HepG2 (cell line): ENCODE measurements around the gene ZCCHC7. TPM values are rescaled to one million over a fixed set of nuclear protein-coding genes. Genes with fewer than 3 reads are reported as not detected.

Source experiments
- NFKB2 ChIP-seq: sonication (generic); formaldehyde crosslinking; IDR thresholded peaks from 2 replicates; pipeline ENCODE4 v1.4.0; 2020; ENCODE audit warnings: missing genetic modification reagents, borderline replicate concordance
- RERE ChIP-seq: IDR thresholded peaks from 2 replicates; pipeline ENCODE4 v1.6.1; 2016; ENCODE audit warnings: low read depth, missing genetic modification reagents, missing compliant biosample characterization
- ZFP91 ChIP-seq: sonication (generic); formaldehyde crosslinking; IDR thresholded peaks from 2 replicates; pipeline ENCODE4 v1.9.0; 2022; ENCODE audit warnings: missing genetic modification reagents, mild to moderate bottlenecking, borderline replicate concordance
- ZNF276 ChIP-seq: sonication (generic); formaldehyde crosslinking; IDR thresholded peaks from 2 replicates; pipeline ENCODE4 v1.4.0; 2020; ENCODE audit warnings: mild to moderate bottlenecking, low read depth, missing genetic modification reagents
- ZNF556 ChIP-seq: sonication (generic); formaldehyde crosslinking; IDR thresholded peaks from 2 replicates; pipeline ENCODE4 v1.4.0; 2020; ENCODE audit warnings: mild to moderate bottlenecking, missing genetic modification reagents, borderline replicate concordance
- ZNF580 ChIP-seq: IDR thresholded peaks from 2 replicates; pipeline ENCODE4 v1.6.1; 2016; ENCODE audit warnings: low read depth, borderline replicate concordance
- ZNF678 ChIP-seq: sonication (generic); formaldehyde crosslinking; IDR thresholded peaks from 2 replicates; pipeline ENCODE4 v1.4.0; 2020; ENCODE audit warnings: mild to moderate bottlenecking, missing genetic modification reagents
- ZSCAN21 ChIP-seq: sonication (generic); formaldehyde crosslinking; IDR thresholded peaks from 2 replicates; pipeline ENCODE4 v1.8.0; 2022; ENCODE audit warnings: mild to moderate bottlenecking, missing genetic modification reagents, moderate library complexity, borderline replicate concordance
- ZZZ3 ChIP-seq: sonication (generic); formaldehyde crosslinking; IDR thresholded peaks from 2 replicates; pipeline ENCODE4 v1.4.0; 2020; ENCODE audit warnings: missing genetic modification reagents, mild to moderate bottlenecking, borderline replicate concordance
- polyA plus RNA-seq, 8 experiments: library from polyadenylated mRNA; depleted of rRNA in 3 of 8; stranded (reverse) in 7 of 8; unstranded in 1 of 8; fragments of >200 nt; fragmentation: Illumina TruSeq in 4 of 8; extraction: Trizol in 4 of 8; gene quantifications; 2 replicates each; pipeline versions ENCODE4 v1.2.1 to v1.2.3, GENCODE V29; 2011 to 2016; ENCODE audit warnings: low read depth in 4 of 8, missing spikeins in 1 of 8, mixed read lengths in 1 of 8; ENCODE audit not compliant: insufficient read depth in 1 of 8
- total RNA-seq, 5 experiments: library from RNA; depleted of rRNA; stranded (reverse); fragments of >200 nt; fragmentation: Illumina TruSeq; extraction: Trizol; gene quantifications; 2 replicates each; pipeline ENCODE4 v1.2.3, GENCODE V29; 2016; ENCODE audit warnings: low read depth in 1 of 5
- TF ChIP-seq, protein P1 (sequence below): sonication (generic); formaldehyde crosslinking; IDR thresholded peaks from 2 replicates; pipeline ENCODE4 v1.9.0; 2021; ENCODE audit warnings: missing genetic modification reagents, mild to moderate bottlenecking, borderline replicate concordance
- TF ChIP-seq, protein P2 (sequence below): fragments of 450-650 bp; IDR thresholded peaks from 2 replicates; pipeline ENCODE4 v1.6.1; 2017; ENCODE audit warnings: mild to moderate bottlenecking

Gene ZCCHC7
- total and polyA plus RNA-seq, 2 of the 13 experiments (the other 11 are each of a cell fraction or from before 2014, with no cell fraction given): 13.6 to 19.3 TPM

DNA sequence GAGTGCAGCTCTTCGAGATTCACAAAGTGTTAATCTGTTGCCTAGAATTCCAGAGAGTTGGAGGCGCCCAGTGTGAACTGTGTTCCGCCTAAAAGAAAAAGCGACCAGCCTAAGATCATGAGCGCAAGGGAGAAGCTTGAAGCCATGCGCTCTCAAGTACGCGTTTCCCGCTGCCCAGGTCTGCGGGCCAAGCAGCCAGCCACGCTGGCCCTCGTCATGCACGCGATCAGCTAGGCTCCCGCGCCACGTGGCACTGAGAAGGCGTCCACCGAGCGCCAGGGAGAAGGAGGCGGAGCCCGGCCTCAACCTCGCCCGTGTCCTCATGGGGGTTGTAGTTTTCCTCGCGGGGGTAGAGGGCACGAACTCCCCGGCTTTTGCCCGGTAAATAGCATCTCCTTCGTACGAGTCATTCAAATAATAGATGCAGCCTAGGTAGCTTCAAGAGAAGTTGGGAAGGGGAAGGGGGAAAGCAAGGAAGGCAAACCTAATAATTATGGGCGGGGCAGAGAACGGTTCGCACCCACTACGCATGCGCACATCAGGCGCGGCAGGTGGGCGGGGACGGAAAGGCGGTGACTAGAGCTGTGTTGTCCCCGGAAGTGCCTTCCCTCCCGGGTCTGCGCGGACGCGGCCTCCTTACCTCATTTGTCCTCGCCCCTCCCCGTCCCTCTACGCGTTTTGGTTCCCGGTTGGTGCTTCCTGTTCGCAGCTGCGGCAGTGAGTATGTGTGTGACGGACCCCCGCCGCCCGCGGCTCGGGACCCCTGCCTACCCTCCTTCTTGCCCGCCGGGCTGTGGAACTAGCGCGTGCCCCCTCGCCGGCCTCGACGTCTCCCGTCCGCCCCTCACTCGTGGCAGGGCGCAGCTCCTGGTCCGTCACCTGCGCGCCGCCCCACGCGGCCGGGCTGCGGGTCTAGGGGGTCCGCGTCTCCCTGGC lies at the start of gene ZCCHC7 (continued):
- TF ChIP-seq ZSCAN21 (CRISPR knock-in tag): peak; percentile 81
- TF ChIP-seq ZNF678 (CRISPR knock-in tag): no peak
- TF ChIP-seq NFKB2 (CRISPR knock-in tag): peak; percentile 99
- no peak for TF ChIP-seq ZNF556 (CRISPR knock-in tag)
- peak; percentile 81 for TF ChIP-seq ZNF580 (CRISPR knock-in tag)
- TF ChIP-seq, protein P1, sequence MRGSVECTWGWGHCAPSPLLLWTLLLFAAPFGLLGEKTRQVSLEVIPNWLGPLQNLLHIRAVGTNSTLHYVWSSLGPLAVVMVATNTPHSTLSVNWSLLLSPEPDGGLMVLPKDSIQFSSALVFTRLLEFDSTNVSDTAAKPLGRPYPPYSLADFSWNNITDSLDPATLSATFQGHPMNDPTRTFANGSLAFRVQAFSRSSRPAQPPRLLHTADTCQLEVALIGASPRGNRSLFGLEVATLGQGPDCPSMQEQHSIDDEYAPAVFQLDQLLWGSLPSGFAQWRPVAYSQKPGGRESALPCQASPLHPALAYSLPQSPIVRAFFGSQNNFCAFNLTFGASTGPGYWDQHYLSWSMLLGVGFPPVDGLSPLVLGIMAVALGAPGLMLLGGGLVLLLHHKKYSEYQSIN (CRISPR knock-in tag): no peak; the same call in 1 of the 2 replicates
- peak; percentile 75; the same call in 1 of the 2 replicates for TF ChIP-seq ZNF276
- TF ChIP-seq, protein P2, sequence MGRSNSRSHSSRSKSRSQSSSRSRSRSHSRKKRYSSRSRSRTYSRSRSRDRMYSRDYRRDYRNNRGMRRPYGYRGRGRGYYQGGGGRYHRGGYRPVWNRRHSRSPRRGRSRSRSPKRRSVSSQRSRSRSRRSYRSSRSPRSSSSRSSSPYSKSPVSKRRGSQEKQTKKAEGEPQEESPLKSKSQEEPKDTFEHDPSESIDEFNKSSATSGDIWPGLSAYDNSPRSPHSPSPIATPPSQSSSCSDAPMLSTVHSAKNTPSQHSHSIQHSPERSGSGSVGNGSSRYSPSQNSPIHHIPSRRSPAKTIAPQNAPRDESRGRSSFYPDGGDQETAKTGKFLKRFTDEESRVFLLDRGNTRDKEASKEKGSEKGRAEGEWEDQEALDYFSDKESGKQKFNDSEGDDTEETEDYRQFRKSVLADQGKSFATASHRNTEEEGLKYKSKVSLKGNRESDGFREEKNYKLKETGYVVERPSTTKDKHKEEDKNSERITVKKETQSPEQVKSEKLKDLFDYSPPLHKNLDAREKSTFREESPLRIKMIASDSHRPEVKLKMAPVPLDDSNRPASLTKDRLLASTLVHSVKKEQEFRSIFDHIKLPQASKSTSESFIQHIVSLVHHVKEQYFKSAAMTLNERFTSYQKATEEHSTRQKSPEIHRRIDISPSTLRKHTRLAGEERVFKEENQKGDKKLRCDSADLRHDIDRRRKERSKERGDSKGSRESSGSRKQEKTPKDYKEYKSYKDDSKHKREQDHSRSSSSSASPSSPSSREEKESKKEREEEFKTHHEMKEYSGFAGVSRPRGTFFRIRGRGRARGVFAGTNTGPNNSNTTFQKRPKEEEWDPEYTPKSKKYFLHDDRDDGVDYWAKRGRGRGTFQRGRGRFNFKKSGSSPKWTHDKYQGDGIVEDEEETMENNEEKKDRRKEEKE: no peak
- peak; percentile 86 for TF ChIP-seq ZFP91
- no peak for TF ChIP-seq ZZZ3 (CRISPR knock-in tag)
- no peak; the same call in 1 of the 2 replicates for TF ChIP-seq RERE (CRISPR knock-in tag)
